GM19023 (cell line): ENCODE measurements around the gene ITPR1.
A peak's percentile ranks its signal among the peaks of the same experiment; 100 is the strongest.

Experiments used
- ATAC-seq: cut with Tn5 transposase; IDR thresholded peaks from one replicate; pipeline ENCODE4 v1.9.1; 2021; ENCODE audit warnings: mild to moderate bottlenecking, moderate library complexity; ENCODE audit not compliant: unreplicated experiment

ITPR1 gene

DNA sequence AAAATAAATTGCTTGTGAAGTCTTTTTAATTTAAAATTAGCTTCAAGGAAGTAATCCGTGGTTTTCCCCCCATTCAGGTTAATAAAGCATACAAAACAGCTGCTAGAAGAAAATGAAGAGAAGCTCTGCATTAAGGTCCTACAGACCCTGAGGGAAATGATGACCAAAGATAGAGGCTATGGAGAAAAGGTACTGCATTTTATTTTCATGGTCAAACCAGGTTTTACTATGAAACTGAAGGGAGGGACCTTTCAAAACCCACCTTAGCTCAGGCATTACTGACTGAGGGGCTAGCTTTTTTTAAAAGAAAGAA is 218.5 kb downstream of the ITPR1 start:
- peak; percentile 15 for ATAC-seq

- no peak for ATAC-seq
Observed at GRCh38 chr3:4712109-4712508, 219.0 kb downstream of the ITPR1 start.

DNA sequence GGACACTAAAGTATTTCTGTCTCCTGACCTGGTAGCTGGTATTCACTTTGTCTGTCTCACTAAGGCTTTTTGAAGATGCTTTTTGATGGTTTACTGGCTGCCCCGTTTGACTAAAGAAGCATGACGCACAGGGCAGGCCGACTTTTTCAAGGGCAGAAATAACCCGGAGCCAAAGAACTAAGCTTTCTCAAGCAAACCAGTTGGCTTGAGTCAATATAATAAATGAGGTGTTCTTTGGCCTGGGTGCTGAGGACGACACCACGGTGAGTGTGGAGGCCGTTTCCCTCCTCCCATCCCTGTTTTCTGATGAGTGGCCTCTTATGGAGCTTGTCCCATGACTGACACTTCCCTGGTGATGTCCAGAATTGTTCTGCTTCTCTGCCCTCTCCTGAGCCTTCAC is 220.9 kb downstream of the ITPR1 start:
- no peak for ATAC-seq

DNA sequence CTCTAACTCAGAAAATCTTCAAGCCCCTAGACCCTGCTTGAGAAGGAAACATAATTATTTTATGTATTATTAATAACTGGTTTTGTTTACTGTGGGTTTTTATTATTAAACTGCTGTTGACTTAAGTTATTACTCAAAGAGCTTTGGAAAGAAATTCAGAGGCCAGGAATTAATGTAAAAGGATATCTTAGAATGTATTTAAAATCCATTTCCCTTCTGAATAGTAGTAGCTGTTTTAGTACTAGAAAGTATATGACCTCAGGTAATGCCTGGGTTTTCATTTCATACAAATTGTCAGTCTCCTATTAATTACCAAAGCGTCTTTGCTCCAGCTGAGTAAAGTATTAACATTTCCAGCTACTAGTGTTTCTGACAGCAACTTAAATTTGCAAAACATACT is 223.1 kb downstream of the ITPR1 start:
- ATAC-seq: no peak

DNA sequence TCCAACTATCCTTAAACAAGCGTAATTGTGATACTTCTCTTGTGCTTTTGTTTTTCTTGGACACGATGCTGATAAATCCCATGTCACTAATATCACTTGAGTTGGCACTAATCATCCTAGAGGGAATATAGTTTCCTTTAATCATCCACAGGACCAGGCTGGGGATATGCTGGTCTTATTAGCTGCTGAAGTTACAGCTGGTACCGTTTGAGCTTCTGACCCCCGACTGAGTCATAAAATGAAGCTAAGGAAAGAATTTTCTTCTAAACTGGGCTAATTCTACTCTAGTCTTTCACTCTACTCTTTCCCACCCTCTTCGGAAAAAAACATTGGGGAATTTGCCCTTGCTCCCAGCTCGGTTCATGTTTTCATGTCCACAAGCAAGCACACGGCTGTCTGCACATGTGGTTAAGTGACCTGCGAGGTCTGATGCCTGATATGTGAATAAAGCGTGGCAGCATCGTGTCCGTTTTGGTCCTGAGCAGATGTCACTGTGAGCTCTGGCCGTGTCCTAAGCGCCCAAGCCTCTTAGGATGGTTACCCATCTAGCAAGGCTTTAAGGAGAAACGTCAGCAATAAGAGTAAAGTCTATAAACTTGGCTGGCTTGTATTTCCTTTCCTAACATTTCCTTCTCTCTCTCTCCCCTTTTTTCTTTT is 223.7 kb downstream of the ITPR1 start:
- ATAC-seq: no peak

DNA sequence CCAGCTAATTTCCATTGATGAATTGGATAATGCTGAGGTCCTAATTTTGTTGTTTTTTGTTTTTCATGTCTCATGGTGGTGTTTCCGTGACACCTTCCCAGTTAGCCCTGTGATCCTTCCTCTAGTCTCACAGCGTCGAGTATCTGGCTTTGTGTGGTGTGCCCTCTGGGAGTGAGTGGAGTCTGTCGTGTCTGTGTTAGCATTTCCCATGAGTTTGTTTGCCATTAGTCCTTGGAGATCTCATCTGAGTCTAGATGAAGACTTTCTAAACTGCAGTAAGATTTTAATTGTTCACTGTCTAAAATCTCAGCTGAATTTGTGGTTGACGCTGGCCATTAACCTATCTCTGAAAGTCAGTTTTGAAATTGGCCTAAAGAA is 224.2 kb downstream of the ITPR1 start:
- ATAC-seq: no peak

- ATAC-seq: no peak
Observed at GRCh38 chr3:4718179-4718736, 225.1 kb downstream of the ITPR1 start.

- no peak for ATAC-seq
Observed at GRCh38 chr3:4719046-4719501, 225.9 kb downstream of the ITPR1 start.

GRCh38 chr3:4720316-4721075 is 227.3 kb downstream of the ITPR1 start:
- no peak for ATAC-seq

DNA sequence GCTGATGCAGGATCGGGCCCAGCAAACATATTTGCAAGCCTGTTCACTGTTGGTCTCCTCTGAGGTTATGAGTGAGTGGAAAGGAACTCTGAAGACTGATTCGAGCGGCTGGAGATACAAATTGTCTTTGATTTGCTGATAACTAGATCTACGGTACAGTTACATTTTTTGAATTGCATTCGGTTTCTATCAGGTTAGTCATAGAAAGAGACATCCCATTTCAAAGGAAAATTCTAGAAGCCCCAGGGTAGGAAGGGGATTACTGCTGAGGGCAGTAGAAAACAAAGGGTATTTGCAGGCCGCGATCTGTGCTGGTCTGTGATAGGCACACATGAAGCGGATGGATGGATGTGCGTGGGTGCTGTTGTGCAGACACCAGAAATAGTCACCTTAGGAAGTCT is 228.4 kb downstream of the ITPR1 start:
- ATAC-seq: no peak

- ATAC-seq: peak; percentile 60
Observed at GRCh38 chr3:4722103-4722502, 229.0 kb downstream of the ITPR1 start.

GRCh38 chr3:4724051-4724629 is 231.0 kb downstream of the ITPR1 start:
- no peak for ATAC-seq

GRCh38 chr3:4726549-4726948 is 233.4 kb downstream of the ITPR1 start:
- ATAC-seq: no peak

DNA sequence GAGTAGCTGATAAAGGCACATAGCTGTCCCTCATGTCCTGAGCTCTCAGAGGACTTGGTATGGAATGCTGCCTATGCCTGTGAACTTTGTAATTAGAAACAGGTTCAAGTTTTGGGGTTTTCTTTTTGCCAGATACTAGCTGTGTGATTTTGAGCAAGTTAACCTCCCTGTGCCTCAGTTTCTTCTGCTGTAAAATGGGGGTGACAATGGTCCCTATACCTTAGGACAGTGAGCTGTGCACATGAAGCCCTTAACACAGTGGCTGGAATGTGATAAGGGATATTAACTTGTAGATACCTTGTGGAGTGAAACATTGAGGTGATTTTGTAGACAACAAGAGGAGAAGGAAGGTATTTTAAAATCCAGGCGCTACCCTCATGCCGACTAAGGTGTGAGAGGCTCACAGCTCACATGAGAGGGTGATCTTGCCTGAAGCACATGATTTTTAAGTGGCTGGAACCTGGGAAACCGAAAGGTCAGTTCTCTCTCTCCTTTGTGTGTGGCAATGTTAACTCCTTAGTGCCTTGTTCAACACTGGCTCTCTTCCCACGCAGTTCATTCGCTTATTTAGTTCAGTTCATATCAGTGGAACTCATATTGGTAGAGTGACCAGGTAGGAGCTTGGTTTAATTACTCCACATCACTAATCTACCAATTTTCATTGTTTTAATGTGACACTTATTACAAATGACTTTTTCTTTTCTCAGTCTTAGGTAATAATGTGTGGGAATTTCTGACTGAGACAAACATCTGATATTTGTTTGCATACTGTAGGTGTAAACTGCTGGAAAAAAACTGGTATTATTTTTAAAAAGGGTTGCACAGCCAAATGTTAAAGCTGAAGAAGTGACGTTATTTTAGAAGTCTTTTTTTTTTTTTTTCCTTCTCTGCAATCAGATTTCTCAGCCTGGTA is 236.2 kb downstream of the ITPR1 start:
- no peak for ATAC-seq

- ATAC-seq: no peak
Observed at GRCh38 chr3:4730719-4731118, 237.6 kb downstream of the ITPR1 start.

DNA sequence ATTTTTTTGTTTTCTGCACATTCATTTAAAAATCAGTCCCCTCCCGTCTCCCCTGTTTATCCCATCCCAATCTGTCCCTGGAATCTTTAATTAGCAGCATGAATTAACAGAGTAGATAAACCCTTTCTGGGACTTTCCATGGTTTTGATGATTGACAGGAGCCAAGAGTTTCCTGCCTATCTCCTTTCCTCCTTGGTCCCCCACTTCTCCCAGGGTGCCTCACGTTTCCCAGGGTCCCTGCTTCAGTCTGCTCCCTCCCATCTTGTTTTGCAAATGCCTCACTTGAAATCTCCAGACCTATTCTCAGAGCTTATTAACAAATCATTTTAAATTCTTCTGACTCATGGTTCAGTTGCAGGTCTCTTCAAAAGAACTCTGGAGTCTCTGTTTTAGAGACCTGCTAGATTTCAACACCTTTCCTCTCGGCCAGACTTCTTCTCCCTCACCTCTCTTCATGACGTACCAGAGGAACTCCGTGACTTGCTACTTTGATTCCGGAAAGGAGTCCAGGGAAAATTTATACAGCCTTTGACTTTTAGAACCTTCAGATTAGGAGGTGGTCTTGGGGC is 238.5 kb downstream of the ITPR1 start:
- ATAC-seq: no peak

DNA sequence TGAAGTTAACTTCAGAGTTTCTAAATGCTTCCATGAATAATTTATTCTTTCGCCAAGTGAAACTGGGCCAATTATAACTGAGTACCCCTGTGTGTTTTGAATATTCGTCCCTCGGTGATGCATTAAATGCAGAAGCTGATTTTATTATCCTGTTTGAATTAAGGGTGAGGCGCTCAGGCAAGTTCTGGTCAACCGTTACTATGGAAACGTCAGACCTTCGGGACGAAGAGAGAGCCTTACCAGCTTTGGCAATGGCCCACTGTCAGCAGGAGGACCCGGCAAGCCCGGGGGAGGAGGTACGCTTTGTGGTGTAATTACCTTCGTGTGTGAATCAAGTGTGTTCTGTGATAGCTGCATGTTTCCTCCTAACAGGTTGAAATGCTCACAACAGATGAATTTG is 239.8 kb downstream of the ITPR1 start:
- no peak for ATAC-seq

- no peak for ATAC-seq
Observed at GRCh38 chr3:4734454-4734853, 241.3 kb downstream of the ITPR1 start.

DNA sequence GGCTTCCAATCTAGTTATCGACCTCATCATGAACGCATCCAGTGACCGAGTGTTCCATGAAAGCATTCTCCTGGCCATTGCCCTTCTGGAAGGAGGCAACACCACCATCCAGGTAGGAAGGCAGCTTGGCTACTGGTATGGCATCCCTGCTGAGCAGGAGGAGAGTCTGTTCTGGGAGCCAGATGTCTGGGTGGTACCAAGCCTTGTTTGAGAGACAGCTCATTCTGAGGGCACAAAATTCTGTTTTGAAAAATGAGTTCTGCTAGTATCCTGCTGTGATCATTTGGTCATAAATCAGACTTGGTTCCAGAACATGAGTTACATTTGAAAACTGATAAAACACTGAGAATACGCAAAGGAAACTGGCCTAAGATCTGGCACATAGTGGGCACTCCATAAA is 242.1 kb downstream of the ITPR1 start:
- ATAC-seq: no peak

DNA sequence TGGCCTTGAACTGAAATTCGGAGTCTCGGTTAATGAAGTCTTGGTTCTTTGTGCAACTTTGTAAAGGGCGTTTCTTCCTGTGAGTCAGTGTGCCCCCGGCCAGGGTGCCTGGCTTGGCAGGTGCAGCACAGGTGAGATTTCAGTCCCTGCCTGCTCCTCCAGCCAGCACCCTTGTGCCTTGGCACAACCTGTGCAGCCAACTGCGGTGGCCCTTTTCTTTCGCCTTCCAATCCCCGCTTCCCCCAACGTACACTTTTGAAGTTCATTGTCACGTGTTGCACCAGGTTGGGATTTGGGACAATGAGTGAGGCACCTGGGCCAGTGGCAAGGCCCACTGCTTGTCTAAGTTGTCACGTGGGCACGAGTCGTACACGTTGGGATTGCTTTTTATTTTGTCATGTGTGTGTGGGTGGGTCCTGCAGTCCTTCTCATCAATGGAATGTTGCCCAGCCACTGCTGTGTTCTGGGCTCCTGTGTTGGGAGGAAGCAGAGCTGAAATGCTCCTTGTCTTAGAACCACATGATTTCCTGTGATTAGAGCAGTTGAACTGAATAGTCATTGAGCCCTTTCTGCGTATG is 243.2 kb downstream of the ITPR1 start:
- no peak for ATAC-seq
